MV-4-11 (cell line): ENCODE measurements around the gene YPEL2.

ENCODE experiments used
- DNase-seq: peaks from one replicate; lab custom pipeline; 2025; lab: John Stamatoyannopoulos, UW

YPEL2 gene

DNA sequence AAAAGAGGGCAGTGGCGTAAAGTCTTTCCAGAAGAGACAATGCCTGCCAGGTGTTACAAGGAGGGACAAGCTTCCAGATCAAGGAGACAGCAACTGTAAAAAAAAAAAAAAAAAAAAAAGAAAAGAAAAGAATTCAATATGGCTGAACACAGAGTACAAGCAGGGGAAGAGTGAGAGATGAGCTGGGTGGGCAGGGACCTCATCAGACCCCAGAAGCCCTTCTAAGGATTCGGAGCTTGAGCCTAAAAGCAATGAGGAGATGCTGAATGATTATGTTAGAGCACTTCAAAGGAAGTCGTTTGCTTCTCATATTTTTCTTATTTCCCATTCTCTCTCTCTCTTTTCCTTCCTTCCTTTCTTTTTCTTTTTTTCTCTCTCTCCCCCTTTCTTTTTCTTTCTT lies 103.0 kb downstream of the YPEL2 start:
- DNase-seq, result no peak

DNA sequence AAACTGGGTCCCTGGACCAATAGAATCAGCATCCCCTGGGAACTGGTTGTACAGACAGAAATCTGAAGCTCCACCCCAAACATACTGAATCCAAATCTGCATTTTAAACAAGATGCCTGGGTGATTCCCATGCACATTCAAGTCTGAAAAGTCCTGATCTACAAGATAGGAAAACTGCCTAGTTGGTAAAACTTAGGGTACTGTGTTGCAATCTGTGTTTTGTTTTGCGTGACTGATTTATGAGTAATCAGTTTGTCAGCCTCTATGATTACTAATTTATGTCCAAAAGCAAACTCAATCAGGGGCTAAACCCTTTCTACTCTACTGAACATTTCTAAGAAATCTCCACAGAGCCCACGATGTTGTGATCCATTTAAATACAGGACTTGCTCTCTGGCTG lies 103.8 kb downstream of the YPEL2 start:
- peak; percentile 16 for DNase-seq

DNA sequence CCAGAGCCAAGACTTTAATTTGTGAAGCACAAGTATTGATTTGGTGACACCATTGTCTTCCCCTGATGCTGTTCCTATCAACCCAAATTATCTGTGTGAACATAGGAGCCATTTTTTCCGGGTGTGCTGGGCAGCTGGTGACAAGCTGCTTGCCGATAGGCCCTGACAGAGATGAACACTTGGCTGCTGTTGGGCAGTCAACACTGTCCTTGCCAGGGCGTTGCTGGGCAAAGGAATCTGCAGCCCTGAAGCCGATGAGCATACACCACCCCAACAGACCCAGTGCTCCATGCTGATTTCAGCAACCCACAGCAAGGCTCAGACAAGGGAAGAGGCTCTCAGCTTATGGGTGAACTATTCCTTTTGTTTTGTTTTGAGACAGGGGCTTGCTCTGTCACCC lies 105.4 kb downstream of the YPEL2 start:
- DNase-seq, result no peak

DNA sequence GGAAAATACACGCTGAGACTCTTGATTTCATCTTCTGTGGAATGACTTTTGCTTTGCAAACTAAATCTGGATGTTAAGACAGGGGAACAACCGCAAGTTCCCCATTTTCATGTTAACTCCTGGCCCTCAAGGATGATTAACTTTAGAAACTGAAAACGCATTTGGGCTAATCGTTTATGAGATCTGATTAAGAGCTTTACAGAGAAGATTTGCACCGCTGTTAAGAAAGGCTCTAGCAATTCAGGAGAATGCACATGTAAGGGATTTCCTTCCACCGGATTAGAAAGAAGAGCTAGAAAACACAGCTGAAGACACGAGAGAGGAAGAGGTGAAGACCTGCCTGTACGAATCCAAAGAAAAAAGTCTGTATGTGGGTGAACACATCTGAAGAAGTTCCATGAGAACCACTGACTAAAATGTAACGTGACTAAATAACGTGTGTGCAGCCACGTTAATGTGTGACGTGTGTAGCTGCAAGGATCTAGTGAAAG lies 106.4 kb downstream of the YPEL2 start:
- peak; percentile 94 for DNase-seq

DNA sequence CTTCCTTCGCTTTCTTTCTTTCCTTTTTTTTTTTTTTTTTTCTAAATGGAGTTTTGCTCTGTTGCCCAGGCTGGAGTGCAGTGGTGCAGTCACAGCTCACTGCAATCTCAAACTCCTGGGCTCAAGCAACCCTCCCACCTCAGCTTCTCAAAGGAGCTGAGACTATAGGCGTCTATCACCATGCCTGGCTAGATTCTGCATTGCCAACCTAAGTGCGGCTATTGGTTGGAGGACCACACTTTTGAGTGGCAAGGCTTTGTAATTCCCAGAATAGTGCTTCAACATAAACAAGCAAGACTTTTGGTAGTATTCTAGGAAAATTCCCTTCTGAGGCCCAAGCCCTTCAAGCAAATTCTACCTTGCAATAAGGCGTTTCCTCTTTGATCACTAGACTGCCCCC lies 107.8 kb downstream of the YPEL2 start:
- DNase-seq, result no peak

DNA sequence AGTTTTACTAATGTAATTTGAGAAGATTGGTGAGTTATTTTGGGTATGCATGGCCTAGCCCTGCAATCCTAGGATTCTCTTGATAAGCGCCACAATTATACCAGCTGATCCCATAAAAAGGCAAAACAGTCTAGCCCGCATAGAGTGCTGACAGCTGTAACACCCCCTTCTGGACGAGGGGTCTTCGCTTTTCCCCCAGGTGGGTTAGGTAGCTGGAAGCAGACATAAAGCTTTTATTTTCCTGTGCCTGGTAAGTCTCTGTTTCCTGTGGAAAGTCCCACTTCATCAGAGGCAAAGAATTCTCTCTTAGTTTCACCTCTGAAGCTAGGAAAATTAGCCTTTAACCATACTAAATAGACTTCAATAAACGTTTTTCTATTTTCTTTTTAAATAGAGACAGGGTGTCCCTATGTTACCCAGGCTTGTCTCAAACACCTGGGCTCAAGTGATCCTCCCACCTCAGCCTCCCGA lies 108.3 kb downstream of the YPEL2 start:
- DNase-seq, result no peak

DNA sequence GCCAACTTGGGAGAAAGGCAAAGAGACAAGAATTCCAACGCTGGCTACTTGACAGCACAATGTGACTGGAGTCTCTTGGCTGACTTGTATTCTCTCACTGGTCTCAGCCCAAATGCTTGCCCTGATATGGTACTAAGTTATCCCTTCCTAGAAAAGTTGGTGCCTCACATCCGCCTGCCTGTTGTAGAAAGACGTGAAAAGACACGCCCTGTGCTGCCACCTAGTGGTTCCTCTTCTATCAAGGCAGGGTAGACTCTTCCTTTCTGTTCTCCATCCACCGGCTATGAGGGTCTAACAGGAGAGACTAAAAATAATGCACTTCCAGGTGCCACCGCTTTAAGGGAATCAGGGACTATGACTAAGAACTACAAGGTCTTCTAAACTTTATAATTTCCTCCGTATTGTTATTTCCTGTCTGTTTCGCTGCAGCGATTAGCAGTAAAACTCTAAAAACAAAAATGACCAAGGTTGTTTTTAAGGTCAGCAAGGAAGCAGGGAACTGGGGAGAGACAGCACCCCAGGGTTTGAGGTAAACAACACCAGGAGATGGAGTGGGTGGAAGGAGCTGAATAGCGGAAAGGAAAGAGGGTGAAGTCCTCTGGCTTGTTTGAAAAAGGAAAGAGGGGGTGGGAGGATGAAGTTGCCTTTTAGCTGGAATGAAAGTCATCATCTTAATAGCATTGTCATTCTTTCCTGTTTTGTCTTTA lies 109.5 kb downstream of the YPEL2 start:
- peak; percentile 79 for DNase-seq

DNA sequence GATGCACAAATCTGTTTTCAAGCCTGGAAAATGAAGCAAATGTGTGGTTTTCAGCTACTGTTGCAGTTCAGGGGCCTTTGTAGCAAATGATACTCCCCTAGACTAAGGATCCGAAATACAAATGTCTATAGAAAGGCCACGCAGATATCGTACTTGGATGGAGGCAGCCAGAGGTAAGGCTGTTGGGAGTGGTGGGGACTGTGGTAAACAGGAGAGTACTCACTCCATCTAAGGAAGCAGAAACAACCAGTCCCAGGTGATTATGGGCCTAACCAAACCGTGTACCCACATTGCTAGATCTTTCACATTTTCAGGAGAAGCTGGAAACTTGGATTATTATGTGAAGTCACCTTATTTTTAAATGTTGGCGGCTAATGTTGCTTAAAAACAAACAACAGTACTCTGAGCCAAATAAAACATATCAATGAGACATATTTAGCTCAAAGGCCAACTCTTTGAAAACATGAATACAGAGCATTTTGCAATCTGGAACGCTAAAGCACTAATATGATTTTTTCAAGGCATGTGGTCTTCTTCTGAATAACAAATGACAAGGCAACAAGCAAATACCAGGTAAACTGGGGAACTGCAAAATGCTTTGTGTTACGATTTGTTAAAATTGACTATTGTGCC lies 110.1 kb downstream of the YPEL2 start:
- no peak for DNase-seq

DNA sequence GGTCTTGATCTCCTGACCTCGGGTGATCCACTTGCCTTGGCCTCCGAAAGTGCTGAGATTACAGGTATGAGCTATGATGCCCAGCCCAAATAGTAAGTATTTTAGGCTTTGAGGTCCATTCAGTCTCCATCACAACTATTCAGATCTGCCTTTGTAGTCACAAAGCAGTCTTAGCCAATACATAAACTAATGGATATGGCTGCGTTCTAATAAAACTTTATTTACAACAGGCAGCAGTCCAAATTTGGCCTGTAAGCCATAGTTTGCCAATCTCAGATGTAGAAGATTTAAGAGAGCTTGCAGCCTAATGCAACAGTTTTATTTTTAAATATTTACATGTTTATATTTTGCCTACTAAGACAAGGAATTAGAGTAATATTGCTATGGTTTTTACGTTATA lies 111.7 kb downstream of the YPEL2 start:
- DNase-seq, result no peak
